GM12892 (cell line): ENCODE results near the gene TUBE1.

Source experiments
- POLR2A ChIP-seq: IDR thresholded peaks from 2 replicates; pipeline ENCODE4 v1.6.1; 2011; ENCODE audit warnings: low read depth, low read length, control low read depth
- POLR2AphosphoS5 ChIP-seq: IDR thresholded peaks from 2 replicates; pipeline ENCODE4 v1.6.1; 2011; ENCODE audit warnings: low read depth, low read length, control low read depth
- TAF1 ChIP-seq: IDR thresholded peaks from 2 replicates; pipeline ENCODE4 v1.6.1; 2011; ENCODE audit warnings: low read depth, mild to moderate bottlenecking, control low read depth, low read length, borderline replicate concordance

GRCh38 chr6:112061605-112062004 is 25.7 kb downstream of the TUBE1 start:
- TF ChIP-seq POLR2A (no peak), POLR2AphosphoS5 (no peak), TAF1 (no peak)
